OCI-LY7 (cell line): ENCODE results near the gene DCAF5. TPM values are rescaled to one million over a fixed set of nuclear protein-coding genes. Genes with fewer than 3 reads are reported as not detected.
A peak's percentile ranks its signal among the peaks of the same experiment; 100 is the strongest.

Experiments
- BruUV-seq: library from RNA; stranded (reverse); fragments of 400-500 nt; replicated peaks from 2 replicates; lab custom pipeline; 2021; lab: Mats Ljungman, UMichigan
- CTCF ChIA-PET: fragments of 300-600 bp; sonication (Branson Sonifier 250); formaldehyde crosslinking; loops from one replicate; lab custom pipeline; 2022; ENCODE audit warnings: antibody characterized with exemption; ENCODE audit not compliant: unreplicated experiment; lab: Charles Lee
- POLR2A ChIA-PET: fragments of 300-600 bp; sonication (Branson Sonifier 250); formaldehyde crosslinking; loops from one replicate; lab custom pipeline; 2022; ENCODE audit warnings: antibody characterized with exemption; lab: Charles Lee
- DNase-seq: peaks from one replicate; pipeline ENCODE4 v3.0.0-alpha.2; 2015; ENCODE audit warnings: low spot score
- H2AFZ ChIP-seq: fragments of 200-600 bp; sonication (generic), shearing (Covaris generic); 2 replicates; pipeline ENCODE4 v1.6.1; 2014; ENCODE audit warnings: mild to moderate bottlenecking, antibody characterized with exemption, low read length, moderate library complexity
- H3K27ac ChIP-seq: fragments of 200-600 bp; sonication (generic); 2 replicates; pipeline ENCODE4 v1.5.1; 2014; ENCODE audit warnings: mixed run types, low read depth, mild to moderate bottlenecking, moderate library complexity, low read length, inconsistent platforms; ENCODE audit not compliant: poor library complexity, severe bottlenecking
- H3K36me3 ChIP-seq: fragments of 200-600 bp; sonication (generic); 2 replicates; pipeline ENCODE4 v1.6.1; 2014; ENCODE audit warnings: mild to moderate bottlenecking, antibody characterized with exemption, low read length, moderate library complexity, mixed read lengths; ENCODE audit not compliant: insufficient read depth
- H3K4me1 ChIP-seq: fragments of 200-600 bp; sonication (generic); 2 replicates; pipeline ENCODE4 v1.5.1; 2014; ENCODE audit warnings: mild to moderate bottlenecking, low read length; ENCODE audit not compliant: insufficient read depth, poor library complexity, severe bottlenecking
- H3K4me2 ChIP-seq: fragments of 200-600 bp; sonication (generic); 2 replicates; pipeline ENCODE4 v1.6.1; 2014; ENCODE audit warnings: mild to moderate bottlenecking, low read length
- H3K4me3 ChIP-seq: fragments of 200-600 bp; sonication (generic); 2 replicates; pipeline ENCODE4 v1.5.1; 2014; ENCODE audit warnings: mild to moderate bottlenecking, low read depth, low read length; ENCODE audit not compliant: poor library complexity, severe bottlenecking
- H3K79me2 ChIP-seq: fragments of 200-600 bp; sonication (generic); 2 replicates; pipeline ENCODE4 v1.6.1; 2016; ENCODE audit warnings: low read depth, mild to moderate bottlenecking, low read length, moderate library complexity, mixed read lengths; ENCODE audit not compliant: insufficient read depth
- H3K9me2 ChIP-seq: fragments of 200-600 bp; sonication (generic); 2 replicates; pipeline ENCODE4 v1.6.1; 2016; ENCODE audit warnings: mild to moderate bottlenecking, low read length, mixed read lengths; ENCODE audit not compliant: insufficient read depth
- H3K9me3 ChIP-seq: fragments of 200-600 bp; sonication (generic); 2 replicates; pipeline ENCODE4 v1.6.1; 2014; ENCODE audit warnings: mild to moderate bottlenecking, mixed run types, low read length, mixed read lengths
- H4K20me1 ChIP-seq: fragments of 200-600 bp; sonication (generic); 2 replicates; pipeline ENCODE4 v1.6.1; 2014; ENCODE audit warnings: mild to moderate bottlenecking, antibody characterized with exemption, low read length, moderate library complexity, mixed read lengths; ENCODE audit not compliant: insufficient read depth
- EZH2phosphoT487 ChIP-seq: fragments of 200-600 bp; sonication (generic); IDR thresholded peaks from 2 replicates; pipeline ENCODE4 v1.6.1; 2018; ENCODE audit warnings: low read depth, borderline replicate concordance, mild to moderate bottlenecking, mixed run types, antibody characterized with exemption, low read length, moderate library complexity, mixed read lengths
- intact Hi-C: fragments of 100-400 bp; cut with micrococcal nuclease; formaldehyde crosslinking; loops from one replicate; pipeline ENCODE4 v1.10.0; 2022; ENCODE audit not compliant: unreplicated experiment
- total RNA-seq, 2 experiments: library from RNA; depleted of rRNA in 1 of 2; stranded (reverse); fragments of >200 nt in 1 of 2; shearing (Covaris generic) in 1 of 2; gene quantifications; 2 replicates each; pipeline ENCODE4 v1.2.3, GENCODE V29; 2014 to 2022
- TF ChIP-seq, protein P1 (sequence below): fragments of 200-600 bp; sonication (generic); conservative IDR thresholded peaks from 2 replicates; pipeline ENCODE4 v1.5.1; 2014; ENCODE audit warnings: mild to moderate bottlenecking, antibody characterized with exemption, low read length, moderate library complexity, mixed read lengths

The DCAF5 gene
- total RNA-seq, 2 experiments from 2014 or later, result 23.1 to 46.0 TPM

DNA sequence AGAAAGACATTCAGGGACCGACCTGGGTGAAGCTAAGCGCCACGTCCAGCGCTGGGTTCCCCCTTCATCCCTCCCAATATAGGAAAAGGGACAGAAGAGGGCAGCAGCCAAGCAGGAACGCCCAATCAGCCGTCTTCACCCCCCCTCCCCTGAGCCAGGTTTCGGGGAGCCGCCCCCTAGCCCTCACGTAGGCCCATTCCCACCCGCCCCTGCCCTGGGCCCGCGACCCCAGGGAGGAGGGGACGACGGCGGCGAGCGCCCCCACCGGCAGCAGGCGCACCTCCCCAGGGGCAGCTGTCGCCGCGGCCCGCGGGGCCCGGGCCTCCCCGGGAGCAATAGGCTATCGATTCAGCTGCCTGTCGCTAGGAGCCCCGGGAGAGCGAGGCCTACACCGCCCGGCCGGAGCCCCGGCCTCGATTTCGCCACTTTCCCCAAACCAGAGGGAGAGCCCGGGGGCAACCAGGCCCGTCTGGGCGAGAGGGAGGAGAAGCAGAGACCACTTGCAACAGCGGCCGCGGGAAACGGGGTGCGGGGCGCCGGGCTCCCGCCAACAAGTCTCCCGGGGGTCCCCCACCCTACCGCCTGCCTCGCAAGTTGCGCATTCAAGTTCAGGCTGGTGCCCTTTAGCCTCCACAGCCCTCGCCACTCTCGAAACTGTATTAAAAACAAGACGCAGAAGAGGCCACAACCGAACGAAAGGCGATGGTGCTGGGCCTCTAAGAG is 1.3 kb downstream of the DCAF5 start:
- Histone ChIP-seq H3K79me2 (peaks cover 52% of the 10 kb centered on the region), H4K20me1 (0 out of 2 replicates have a peak, but pooled peaks cover 19% of the 10 kb centered on the region), H3K4me1 (peaks cover 25% of the 10 kb centered on the region), H3K9me3 (no peaks in the 10 kb centered on the region), H3K9me2 (no peaks in the 10 kb centered on the region), H2AFZ (peak overlapping the region; percentile 87), H3K27ac (peak overlapping the region; percentile 80), H3K36me3 (peaks cover 41% of the 10 kb centered on the region), H3K4me2 (peak overlapping the region; percentile 87), H3K4me3 (peak overlapping the region; percentile 84)
- CTCF ChIA-PET, result no interaction called here
- TF ChIP-seq, protein P1, sequence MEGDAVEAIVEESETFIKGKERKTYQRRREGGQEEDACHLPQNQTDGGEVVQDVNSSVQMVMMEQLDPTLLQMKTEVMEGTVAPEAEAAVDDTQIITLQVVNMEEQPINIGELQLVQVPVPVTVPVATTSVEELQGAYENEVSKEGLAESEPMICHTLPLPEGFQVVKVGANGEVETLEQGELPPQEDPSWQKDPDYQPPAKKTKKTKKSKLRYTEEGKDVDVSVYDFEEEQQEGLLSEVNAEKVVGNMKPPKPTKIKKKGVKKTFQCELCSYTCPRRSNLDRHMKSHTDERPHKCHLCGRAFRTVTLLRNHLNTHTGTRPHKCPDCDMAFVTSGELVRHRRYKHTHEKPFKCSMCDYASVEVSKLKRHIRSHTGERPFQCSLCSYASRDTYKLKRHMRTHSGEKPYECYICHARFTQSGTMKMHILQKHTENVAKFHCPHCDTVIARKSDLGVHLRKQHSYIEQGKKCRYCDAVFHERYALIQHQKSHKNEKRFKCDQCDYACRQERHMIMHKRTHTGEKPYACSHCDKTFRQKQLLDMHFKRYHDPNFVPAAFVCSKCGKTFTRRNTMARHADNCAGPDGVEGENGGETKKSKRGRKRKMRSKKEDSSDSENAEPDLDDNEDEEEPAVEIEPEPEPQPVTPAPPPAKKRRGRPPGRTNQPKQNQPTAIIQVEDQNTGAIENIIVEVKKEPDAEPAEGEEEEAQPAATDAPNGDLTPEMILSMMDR, result peak; percentile 70
- no peak for TF ChIP-seq EZH2phosphoT487
- intact Hi-C loops, result loop anchor here (1.0 to 10.0 kb wide), 2 partner anchors 22 to 613 kb away; partner anchors contain the start of gene SRSF5
- POLR2A ChIA-PET, result interaction anchor here (0.9 to 1.4 kb wide), 3 partner anchors 12 to 291 kb away, joined by 3 read pairs; no protein-coding TSS in a partner anchor
- DNase-seq, result peak; percentile 85
- no TSS peak for BruUV-seq

DNA sequence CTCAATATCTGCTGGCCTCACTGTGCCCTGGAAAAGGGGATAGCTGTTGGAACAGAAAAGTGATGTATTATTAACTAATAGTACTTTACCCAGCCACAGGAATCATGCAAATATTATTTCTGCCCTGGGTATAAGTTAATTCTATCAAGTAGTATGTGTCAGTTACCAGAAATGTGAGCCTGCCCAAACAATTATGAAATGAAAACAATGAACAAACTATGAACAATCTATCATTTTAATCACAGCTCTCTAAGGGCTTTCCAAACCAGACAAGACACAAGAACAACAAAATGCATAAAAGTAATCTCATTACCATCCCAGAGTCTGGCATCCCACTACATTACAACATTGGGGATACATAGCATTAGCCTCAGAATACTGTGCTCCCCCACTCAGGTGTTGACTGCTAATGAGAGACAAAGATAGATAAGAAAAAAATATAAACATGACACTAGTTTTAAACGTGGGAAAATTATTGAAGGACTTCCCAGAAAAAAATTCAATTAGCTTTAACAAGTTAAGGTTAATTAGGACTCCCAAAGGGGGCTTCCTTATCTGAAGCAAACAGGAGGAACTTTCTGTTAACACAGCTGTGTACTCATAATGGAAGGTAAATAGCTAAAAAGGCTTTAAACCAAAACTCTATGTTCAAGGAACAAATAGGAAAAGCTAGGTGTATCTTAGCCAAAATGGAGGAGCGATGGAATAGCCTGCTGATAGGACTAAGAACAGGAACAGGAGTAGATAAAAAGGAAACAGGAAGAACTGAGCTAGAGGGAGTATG is 3.3 kb downstream of the DCAF5 start:
- H2AFZ ChIP-seq, result no peak overlapping the region

More for the DNA sequence above, 3.3 kb downstream of the DCAF5 start:
- ChIA-PET CTCF (no interaction called here), POLR2A (interaction anchor here (0.6 kb wide), 1 partner anchor 296 kb away, joined by 3 read pairs; no protein-coding TSS in a partner anchor)
- Histone ChIP-seq H3K4me1 (peaks cover 25% of the 10 kb centered on the region), H3K27ac (no peak overlapping the region), H3K4me3 (no peak overlapping the region), H3K4me2 (peak overlapping the region; percentile 87; the same call in 1 of the 2 replicates), H4K20me1 (0 out of 2 replicates have a peak, but pooled peaks cover 22% of the 10 kb centered on the region), H3K9me2 (no peaks in the 10 kb centered on the region), H3K79me2 (peaks cover 72% of the 10 kb centered on the region), H3K36me3 (peaks cover 56% of the 10 kb centered on the region), H3K9me3 (no peaks in the 10 kb centered on the region)
- TF ChIP-seq, protein P1, result no peak
- no peak for TF ChIP-seq EZH2phosphoT487
- intact Hi-C loops, result loop anchor here (10.0 kb wide), 1 partner anchor 615 kb away; the partner anchor contains the start of gene SRSF5
- DNase-seq, result no peak
- BruUV-seq, result TSS peak; percentile 9
